Activated CD8-positive, alpha-beta T cell treated with anti-CD3 and anti-CD28 coated beads for 36 hours (primary cell): ENCODE results near the gene PANK4. TPM values are rescaled to one million over a fixed set of nuclear protein-coding genes. Genes with fewer than 3 reads are reported as not detected.

Experiments used
- ATAC-seq: fragments of 200-7000 bp; cut with Tn5 transposase; one replicate; pipeline ENCODE4 v1.10.0; 2021; ENCODE audit warnings: mild to moderate bottlenecking, moderate library complexity
- CTCF ChIA-PET: fragments of 350-600 bp; sonication (Branson Sonifier 250); formaldehyde crosslinking; loops from one replicate; lab custom pipeline; 2021; ENCODE audit warnings: antibody characterized with exemption; lab: Charles Lee
- POLR2A ChIA-PET: fragments of 350-600 bp; sonication (Branson Sonifier 250); formaldehyde crosslinking; loops from one replicate; lab custom pipeline; 2021; ENCODE audit warnings: antibody characterized with exemption; lab: Charles Lee
- DNase-seq: peaks from one replicate; pipeline ENCODE4 v3.0.0-alpha.2; 2020
- H3K27ac Mint-ChIP-seq: one replicate; pipeline ENCODE4 v1.8.0; 2021; ENCODE audit warnings: mild to moderate bottlenecking, mixed read lengths
- H3K27me3 Mint-ChIP-seq: one replicate; pipeline ENCODE4 v1.8.0; 2021; ENCODE audit warnings: mixed read lengths
- H3K36me3 Mint-ChIP-seq: one replicate; pipeline ENCODE4 v1.8.0; 2021; ENCODE audit warnings: low read depth, mixed read lengths
- H3K4me1 Mint-ChIP-seq: one replicate; pipeline ENCODE4 v1.8.0; 2021; ENCODE audit warnings: low read depth, mixed read lengths
- H3K4me3 Mint-ChIP-seq: one replicate; pipeline ENCODE4 v1.8.0; 2021; ENCODE audit warnings: mild to moderate bottlenecking, moderate library complexity, mixed read lengths
- H3K9me3 Mint-ChIP-seq: one replicate; pipeline ENCODE4 v1.8.0; 2021; ENCODE audit warnings: mixed read lengths
- CTCF ChIP-seq: fragments of 200-600 bp; IDR thresholded peaks from one replicate; pipeline ENCODE4 v1.8.0; 2022; ENCODE audit warnings: antibody characterized with exemption, mild to moderate bottlenecking
- intact Hi-C: fragments of 100-400 bp; cut with micrococcal nuclease; formaldehyde crosslinking; loops from one replicate; pipeline ENCODE4 v1.10.0; 2022
- total RNA-seq, 2 experiments: library from RNA; stranded (reverse); gene quantifications; one replicate each; pipeline ENCODE4 v1.2.3, GENCODE V29; 2021

The PANK4 gene
- total RNA-seq, 2 experiments from 2014 or later: 39.0 to 40.6 TPM

- POLR2A ChIA-PET: interaction anchor here (1.6 kb wide), 1 partner anchor 10 kb away, joined by 3 read pairs; no protein-coding TSS in a partner anchor
- CTCF ChIA-PET: no interaction called here
- peaks cover 6% of the 10 kb centered on the region for H3K4me1 Mint-ChIP-seq
- TF ChIP-seq CTCF: no peak
- DNase-seq: no peak
- H3K9me3 Mint-ChIP-seq: no peaks in the 10 kb centered on the region
- ATAC-seq: no peak
- H3K27ac Mint-ChIP-seq: no peak overlapping the region
- peaks cover 6% of the 10 kb centered on the region for H3K27me3 Mint-ChIP-seq
- H3K36me3 Mint-ChIP-seq: no peaks in the 10 kb centered on the region
- intact Hi-C loops: no loop called here
- no peak overlapping the region for H3K4me3 Mint-ChIP-seq
Observed at GRCh38 chr1:2538376-2538775, 12.0 kb upstream of the PANK4 start.

GRCh38 chr1:2537784-2538115 is 11.4 kb upstream of the PANK4 start:
- no peak for ATAC-seq
- intact Hi-C loops: no loop called here

GRCh38 chr1:2535981-2536380 is 9.6 kb upstream of the PANK4 start:
- intact Hi-C loops: no loop called here
- DNase-seq: no peak
- CTCF ChIA-PET: no interaction called here
- Mint-ChIP-seq H3K36me3 (no peaks in the 10 kb centered on the region), H3K27ac (no peak overlapping the region), H3K9me3 (no peaks in the 10 kb centered on the region), H3K27me3 (peaks cover 6% of the 10 kb centered on the region), H3K4me1 (peaks cover 2% of the 10 kb centered on the region), H3K4me3 (no peak overlapping the region)
- no peak for ATAC-seq
- POLR2A ChIA-PET: interaction anchor here (1.2 to 2.4 kb wide), 3 partner anchors 9 to 12 kb away, joined by 3 to 9 read pairs (median 4); no protein-coding TSS in a partner anchor
- TF ChIP-seq CTCF: no peak

More at GRCh38 chr1:2537784-2538115, 11.4 kb upstream of the PANK4 start:
- H3K36me3 Mint-ChIP-seq: no peaks in the 10 kb centered on the region
- no peak overlapping the region for H3K27ac Mint-ChIP-seq
- peaks cover 6% of the 10 kb centered on the region for H3K27me3 Mint-ChIP-seq
- H3K4me3 Mint-ChIP-seq: no peak overlapping the region
- peaks cover 6% of the 10 kb centered on the region for H3K4me1 Mint-ChIP-seq
- no peak for TF ChIP-seq CTCF
- CTCF ChIA-PET: no interaction called here
- no peaks in the 10 kb centered on the region for H3K9me3 Mint-ChIP-seq
- DNase-seq: no peak
- POLR2A ChIA-PET: no interaction called here

- H3K9me3 Mint-ChIP-seq: no peaks in the 10 kb centered on the region
- intact Hi-C loops: no loop called here
- no peaks in the 10 kb centered on the region for H3K36me3 Mint-ChIP-seq
- POLR2A ChIA-PET: interaction anchor here (1.2 to 2.4 kb wide), 3 partner anchors 8 to 13 kb away, joined by 3 to 9 read pairs (median 4); no protein-coding TSS in a partner anchor
- peaks cover 4% of the 10 kb centered on the region for H3K4me1 Mint-ChIP-seq
- no peak for TF ChIP-seq CTCF
- DNase-seq (no peak), ATAC-seq (no peak)
- peaks cover 11% of the 10 kb centered on the region for H3K27me3 Mint-ChIP-seq
- CTCF ChIA-PET: no interaction called here
- no peak overlapping the region for H3K27ac Mint-ChIP-seq
- H3K4me3 Mint-ChIP-seq: no peak overlapping the region
Observed at GRCh38 chr1:2535455-2535854, 9.1 kb upstream of the PANK4 start.

- H3K4me3 Mint-ChIP-seq: no peak overlapping the region
- ATAC-seq: no peak
Observed at GRCh38 chr1:2534687-2535441, 8.5 kb upstream of the PANK4 start.

More at GRCh38 chr1:2534687-2535441, 8.5 kb upstream of the PANK4 start:
- ChIA-PET CTCF (interaction anchor here (0.7 to 1.0 kb wide), 2 partner anchors 9 to 11 kb away, joined by 3 read pairs; partner anchors contain the start of gene PANK4), POLR2A (interaction anchor here (0.8 to 2.4 kb wide), 4 partner anchors 8 to 13 kb away, joined by 3 to 9 read pairs (median 4); no protein-coding TSS in a partner anchor)
- H3K27ac Mint-ChIP-seq: no peak overlapping the region
- DNase-seq: no peak
- TF ChIP-seq CTCF: no peak
- no peaks in the 10 kb centered on the region for H3K9me3 Mint-ChIP-seq
- H3K27me3 Mint-ChIP-seq: peaks cover 11% of the 10 kb centered on the region
- H3K36me3 Mint-ChIP-seq: no peaks in the 10 kb centered on the region
- intact Hi-C loops: no loop called here
- peaks cover 4% of the 10 kb centered on the region for H3K4me1 Mint-ChIP-seq
